Endothelial cell of umbilical vein (primary cell): ENCODE measurements around the gene NKAIN4.

Source experiments
- EZH2 ChIP-seq: IDR thresholded peaks from 2 replicates; pipeline ENCODE4 v1.6.1; 2012; ENCODE audit warnings: borderline replicate concordance, low read depth, mild to moderate bottlenecking, moderate library complexity, low read length, inconsistent platforms; ENCODE audit not compliant: severe bottlenecking
- JUN ChIP-seq: IDR thresholded peaks from 2 replicates; pipeline ENCODE4 v1.6.1; 2011; ENCODE audit warnings: borderline replicate concordance, low read depth; ENCODE audit not compliant: insufficient read length, insufficient read depth
- POLR2A ChIP-seq: IDR thresholded peaks from 2 replicates; pipeline ENCODE4 v1.6.1; 2012; ENCODE audit warnings: low read depth, mild to moderate bottlenecking, control low read depth, low read length
- POLR2AphosphoS5 ChIP-seq: IDR thresholded peaks from 2 replicates; pipeline ENCODE4 v1.6.1; 2012; ENCODE audit warnings: low read depth, mild to moderate bottlenecking, control low read depth, low read length, moderate library complexity; ENCODE audit not compliant: insufficient read depth
- TF ChIP-seq, protein P1 (sequence below), 2 donors: IDR thresholded peaks; 1 replicate in 1 of 2; 2 replicates in 1 of 2; pipeline ENCODE4 v1.5.1; 2011; ENCODE audit warnings: low read length in 2 of 2, mild to moderate bottlenecking in 2 of 2, moderate library complexity in 2 of 2, control low read depth in 1 of 2, inconsistent platforms in 1 of 2, low read depth in 1 of 2; ENCODE audit not compliant: insufficient read depth in 1 of 2; ENCODE audit errors: extremely low read depth in 1 of 2

DNA sequence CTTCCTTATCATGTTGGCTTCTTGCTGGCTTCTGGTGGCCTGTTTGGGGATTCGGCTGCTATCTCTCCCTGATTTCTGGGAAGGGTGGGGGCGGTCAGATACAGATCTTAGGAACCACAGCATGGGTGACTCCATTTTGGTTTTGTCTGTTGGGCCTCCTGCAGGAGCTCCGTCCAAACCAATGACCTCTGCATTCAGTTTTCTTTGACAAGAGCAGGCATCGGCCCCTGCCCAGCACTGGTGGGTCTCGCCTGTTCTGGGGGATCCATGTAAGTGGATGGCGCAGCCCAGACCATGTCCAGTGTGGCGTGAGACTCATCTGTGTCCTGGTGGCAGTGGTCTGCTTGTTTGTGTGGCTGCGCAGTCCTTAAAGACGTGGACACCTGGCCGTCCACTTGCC, 9.7 kb upstream of the NKAIN4 start:
- TF ChIP-seq, protein P1, sequence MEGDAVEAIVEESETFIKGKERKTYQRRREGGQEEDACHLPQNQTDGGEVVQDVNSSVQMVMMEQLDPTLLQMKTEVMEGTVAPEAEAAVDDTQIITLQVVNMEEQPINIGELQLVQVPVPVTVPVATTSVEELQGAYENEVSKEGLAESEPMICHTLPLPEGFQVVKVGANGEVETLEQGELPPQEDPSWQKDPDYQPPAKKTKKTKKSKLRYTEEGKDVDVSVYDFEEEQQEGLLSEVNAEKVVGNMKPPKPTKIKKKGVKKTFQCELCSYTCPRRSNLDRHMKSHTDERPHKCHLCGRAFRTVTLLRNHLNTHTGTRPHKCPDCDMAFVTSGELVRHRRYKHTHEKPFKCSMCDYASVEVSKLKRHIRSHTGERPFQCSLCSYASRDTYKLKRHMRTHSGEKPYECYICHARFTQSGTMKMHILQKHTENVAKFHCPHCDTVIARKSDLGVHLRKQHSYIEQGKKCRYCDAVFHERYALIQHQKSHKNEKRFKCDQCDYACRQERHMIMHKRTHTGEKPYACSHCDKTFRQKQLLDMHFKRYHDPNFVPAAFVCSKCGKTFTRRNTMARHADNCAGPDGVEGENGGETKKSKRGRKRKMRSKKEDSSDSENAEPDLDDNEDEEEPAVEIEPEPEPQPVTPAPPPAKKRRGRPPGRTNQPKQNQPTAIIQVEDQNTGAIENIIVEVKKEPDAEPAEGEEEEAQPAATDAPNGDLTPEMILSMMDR (IDR thresholded peaks at IDR 0.05; ENCODE audit: extremely low read depth in 1 of 2, insufficient read depth in 1 of 2, low read depth in 1 of 2, low read length in 2 of 2) = no peak
- TF ChIP-seq POLR2A = no peak
- TF ChIP-seq EZH2 = no peak
- no peak for TF ChIP-seq JUN
- no peak for TF ChIP-seq POLR2AphosphoS5
